ENCODE results near the gene ELP4.

GRCh38 chr11:31493235-31493634 lies 16.3 kb upstream of the ELP4 start:
- TF ChIP-seq, protein P1, sequence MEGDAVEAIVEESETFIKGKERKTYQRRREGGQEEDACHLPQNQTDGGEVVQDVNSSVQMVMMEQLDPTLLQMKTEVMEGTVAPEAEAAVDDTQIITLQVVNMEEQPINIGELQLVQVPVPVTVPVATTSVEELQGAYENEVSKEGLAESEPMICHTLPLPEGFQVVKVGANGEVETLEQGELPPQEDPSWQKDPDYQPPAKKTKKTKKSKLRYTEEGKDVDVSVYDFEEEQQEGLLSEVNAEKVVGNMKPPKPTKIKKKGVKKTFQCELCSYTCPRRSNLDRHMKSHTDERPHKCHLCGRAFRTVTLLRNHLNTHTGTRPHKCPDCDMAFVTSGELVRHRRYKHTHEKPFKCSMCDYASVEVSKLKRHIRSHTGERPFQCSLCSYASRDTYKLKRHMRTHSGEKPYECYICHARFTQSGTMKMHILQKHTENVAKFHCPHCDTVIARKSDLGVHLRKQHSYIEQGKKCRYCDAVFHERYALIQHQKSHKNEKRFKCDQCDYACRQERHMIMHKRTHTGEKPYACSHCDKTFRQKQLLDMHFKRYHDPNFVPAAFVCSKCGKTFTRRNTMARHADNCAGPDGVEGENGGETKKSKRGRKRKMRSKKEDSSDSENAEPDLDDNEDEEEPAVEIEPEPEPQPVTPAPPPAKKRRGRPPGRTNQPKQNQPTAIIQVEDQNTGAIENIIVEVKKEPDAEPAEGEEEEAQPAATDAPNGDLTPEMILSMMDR (IDR thresholded peaks at IDR 0.05): no peak
- TF ChIP-seq EZH2 (IDR thresholded peaks at IDR 0.05): no peak

All from neural progenitor cell (in vitro differentiated cells).